SJSA1 (cell line): Measurements from ENCODE around the gene UNC93A. TPM values are rescaled to one million over a fixed set of nuclear protein-coding genes. Genes with fewer than 3 reads are reported as not detected.
"Not testable (repeated sequence)": the region's sequence is repeated elsewhere in the genome, so short reads cannot be mapped to it uniquely, and the experiment has no call there.

Experiments
- DNase-seq, 2 experiments: peaks; one replicate each; pipeline ENCODE4 v3.0.0-alpha.2; 2015 to 2020; ENCODE audit warnings: low spot score in 2 of 2, low read depth in 1 of 2
- H3K27ac ChIP-seq: fragments of 250-450 bp; sonication (Bioruptor Pico); 2 replicates; pipeline ENCODE4 v1.5.1; 2020; ENCODE audit warnings: mild to moderate bottlenecking, moderate library complexity
- H3K27me3 ChIP-seq: fragments of 250-450 bp; sonication (Bioruptor Pico); replicated peaks from 2 replicates; pipeline ENCODE4 v1.5.1; 2020; ENCODE audit warnings: mild to moderate bottlenecking, moderate library complexity
- H3K36me3 ChIP-seq: fragments of 250-450 bp; sonication (Bioruptor Pico); 2 replicates; pipeline ENCODE4 v1.5.1; 2020; ENCODE audit warnings: mild to moderate bottlenecking
- H3K4me1 ChIP-seq: fragments of 250-450 bp; sonication (Bioruptor Pico); replicated peaks from 2 replicates; pipeline ENCODE4 v1.6.1; 2021; ENCODE audit warnings: mild to moderate bottlenecking
- H3K4me3 ChIP-seq: fragments of 250-450 bp; sonication (Bioruptor Pico); 2 replicates; pipeline ENCODE4 v1.5.1; 2020; ENCODE audit warnings: mild to moderate bottlenecking
- H3K9me3 ChIP-seq: fragments of 250-450 bp; sonication (Bioruptor Pico); replicated peaks from 2 replicates; pipeline ENCODE4 v1.5.1; 2020; ENCODE audit warnings: mild to moderate bottlenecking
- total RNA-seq: library from RNA; depleted of rRNA; stranded (reverse); fragments of >200 nt; shearing (Covaris generic); gene quantifications from 2 replicates; pipeline ENCODE4 v1.2.3, GENCODE V29; 2014

The UNC93A gene
- total RNA-seq, 1 experiment from 2014 or later: not detected

GRCh38 chr6:167278173-167278940, 12.8 kb upstream of the UNC93A start:
- not testable (repeated sequence) for H3K9me3 ChIP-seq, H3K4me1 ChIP-seq, H3K4me3 ChIP-seq, H3K27me3 ChIP-seq, H3K36me3 ChIP-seq, H3K27ac ChIP-seq, DNase-seq

- no peak overlapping the region for H3K4me3 ChIP-seq
- peaks cover 3% of the 10 kb centered on the region; the same call in 1 of the 2 replicates for H3K27me3 ChIP-seq
- H3K36me3 ChIP-seq: no peaks in the 10 kb centered on the region
- H3K27ac ChIP-seq: no peak overlapping the region
- no peaks in the 10 kb centered on the region for H3K4me1 ChIP-seq
- H3K9me3 ChIP-seq: no peaks in the 10 kb centered on the region
- no peak for DNase-seq
Observed at GRCh38 chr6:167279766-167280446, 11.2 kb upstream of the UNC93A start.

GRCh38 chr6:167280466-167280865, 10.6 kb upstream of the UNC93A start:
- H3K4me3 ChIP-seq, H3K9me3 ChIP-seq, H3K4me1 ChIP-seq, H3K27ac ChIP-seq, DNase-seq, H3K36me3 ChIP-seq, H3K27me3 ChIP-seq: not testable (repeated sequence)

- H3K4me1 ChIP-seq: no peaks in the 10 kb centered on the region
- no peaks in the 10 kb centered on the region for H3K36me3 ChIP-seq
- DNase-seq: no peak
- no peak overlapping the region for H3K4me3 ChIP-seq
- no peak overlapping the region for H3K27ac ChIP-seq
- H3K9me3 ChIP-seq: no peaks in the 10 kb centered on the region
- H3K27me3 ChIP-seq: peaks cover 3% of the 10 kb centered on the region; the same call in 1 of the 2 replicates
Observed at GRCh38 chr6:167282165-167282564, 8.9 kb upstream of the UNC93A start.

GRCh38 chr6:167284565-167284964, 6.5 kb upstream of the UNC93A start:
- H3K36me3 ChIP-seq, H3K4me3 ChIP-seq, H3K27ac ChIP-seq: not testable (repeated sequence)

GRCh38 chr6:167285077-167285770, 5.9 kb upstream of the UNC93A start:
- Histone ChIP-seq H3K4me3 (no peak overlapping the region), H3K36me3 (no peaks in the 10 kb centered on the region), H3K9me3 (no peaks in the 10 kb centered on the region), H3K27ac (no peak overlapping the region), H3K27me3 (no peaks in the 10 kb centered on the region), H3K4me1 (no peaks in the 10 kb centered on the region)
- no peak for DNase-seq

More at GRCh38 chr6:167284565-167284964, 6.5 kb upstream of the UNC93A start:
- H3K4me1 ChIP-seq, H3K9me3 ChIP-seq, H3K27me3 ChIP-seq, DNase-seq: not testable (repeated sequence)

GRCh38 chr6:167287513-167288048, 3.5 kb upstream of the UNC93A start:
- no peak for DNase-seq
- Histone ChIP-seq H3K36me3 (no peaks in the 10 kb centered on the region), H3K4me3 (no peak overlapping the region), H3K27me3 (peaks cover 12% of the 10 kb centered on the region), H3K9me3 (no peaks in the 10 kb centered on the region), H3K4me1 (no peaks in the 10 kb centered on the region), H3K27ac (no peak overlapping the region)

- not testable (repeated sequence) for H3K9me3 ChIP-seq, H3K36me3 ChIP-seq
- DNase-seq: peak in 1 of 2 experiments; percentile 24
Observed at GRCh38 chr6:167288591-167289225, 2.4 kb upstream of the UNC93A start.

GRCh38 chr6:167289291-167289690, 1.8 kb upstream of the UNC93A start:
- not testable (repeated sequence) for H3K27ac ChIP-seq, H3K4me3 ChIP-seq, H3K36me3 ChIP-seq, DNase-seq, H3K9me3 ChIP-seq, H3K4me1 ChIP-seq
- H3K27me3 ChIP-seq: peaks cover 12% of the 10 kb centered on the region

More at GRCh38 chr6:167288591-167289225, 2.4 kb upstream of the UNC93A start:
- not testable (repeated sequence) for H3K27ac ChIP-seq, H3K4me1 ChIP-seq, H3K4me3 ChIP-seq
- peaks cover 12% of the 10 kb centered on the region for H3K27me3 ChIP-seq

- Histone ChIP-seq H3K27me3 (peaks cover 12% of the 10 kb centered on the region), H3K9me3 (no peaks in the 10 kb centered on the region), H3K36me3 (no peaks in the 10 kb centered on the region), H3K4me3 (no peak overlapping the region), H3K4me1 (no peaks in the 10 kb centered on the region), H3K27ac (no peak overlapping the region)
- no peak for DNase-seq
Observed at GRCh38 chr6:167291623-167292300, 647 bp downstream of the UNC93A start.

GRCh38 chr6:167292301-167293087, 1.4 kb downstream of the UNC93A start:
- no peaks in the 10 kb centered on the region for H3K4me1 ChIP-seq
- H3K9me3 ChIP-seq: no peaks in the 10 kb centered on the region
- no peak overlapping the region for H3K27ac ChIP-seq
- H3K36me3 ChIP-seq: no peaks in the 10 kb centered on the region
- DNase-seq: no peak
- no peak overlapping the region for H3K4me3 ChIP-seq
- H3K27me3 ChIP-seq: peaks cover 12% of the 10 kb centered on the region

GRCh38 chr6:167293088-167293589, 2.0 kb downstream of the UNC93A start:
- Histone ChIP-seq H3K27me3 (peaks cover 12% of the 10 kb centered on the region), H3K4me1 (no peaks in the 10 kb centered on the region), H3K36me3 (no peaks in the 10 kb centered on the region), H3K9me3 (no peaks in the 10 kb centered on the region), H3K4me3 (no peak overlapping the region), H3K27ac (no peak overlapping the region)
- DNase-seq: no peak
